HepG2 (cell line): Measurements from ENCODE around the gene PROC. TPM values are rescaled to one million over a fixed set of nuclear protein-coding genes. Genes with fewer than 3 reads are reported as not detected.

ENCODE experiments used
- CCAR2 ChIP-seq: fragments of 200-400 bp; formaldehyde crosslinking; optimal IDR thresholded peaks from 2 replicates; pipeline ENCODE3; 2018; ENCODE audit warnings: low read depth, mild to moderate bottlenecking, low read length, moderate library complexity
- GABPA ChIP-seq, 2 experiments: IDR thresholded peaks; 2 replicates each; pipeline ENCODE4 v1.6.1; 2011 to 2016; ENCODE audit warnings: low read depth in 2 of 2, low read length in 1 of 2, missing biosample characterization in 1 of 2, missing genetic modification characterization in 1 of 2
- GTF3A ChIP-seq: sonication (generic); formaldehyde crosslinking; conservative IDR thresholded peaks from 2 replicates; pipeline ENCODE4 v1.4.0; 2020; ENCODE audit warnings: mild to moderate bottlenecking, missing genetic modification reagents
- HNRNPK ChIP-seq: fragments of 200-400 bp; formaldehyde crosslinking; IDR thresholded peaks from 2 replicates; pipeline ENCODE4 v1.6.1; 2018; ENCODE audit warnings: low read length, low read depth, moderate library complexity, mild to moderate bottlenecking; ENCODE audit not compliant: poor library complexity, severe bottlenecking
- HOXA5 ChIP-seq: sonication (generic); formaldehyde crosslinking; IDR thresholded peaks from 2 replicates; pipeline ENCODE4 v1.4.0; 2020; ENCODE audit warnings: missing genetic modification reagents
- KDM4B ChIP-seq: sonication (generic); formaldehyde crosslinking; IDR thresholded peaks from 2 replicates; pipeline ENCODE4 v1.4.0; 2020; ENCODE audit warnings: missing genetic modification reagents
- SIN3B ChIP-seq: fragments of 150-350 bp; IDR thresholded peaks from 2 replicates; pipeline ENCODE4 v1.6.1; 2014; ENCODE audit warnings: low read length
- SP1 ChIP-seq, 2 experiments: fragments of 450-650 bp in 1 of 2; sonication (generic) in 1 of 2; formaldehyde crosslinking in 1 of 2; IDR thresholded peaks; 2 replicates each; pipeline versions ENCODE4 v1.4.0 to v1.6.1; 2016 to 2020; ENCODE audit warnings: missing genetic modification reagents in 1 of 2
- TARDBP ChIP-seq: sonication (generic); formaldehyde crosslinking; IDR thresholded peaks from 2 replicates; pipeline ENCODE4 v1.8.0; 2022; ENCODE audit warnings: mild to moderate bottlenecking, missing genetic modification reagents
- TP53 ChIP-seq: sonication (generic); formaldehyde crosslinking; conservative IDR thresholded peaks from 2 replicates; pipeline ENCODE4 v1.4.0; 2020; ENCODE audit warnings: missing genetic modification reagents
- XBP1 ChIP-seq: sonication (generic); formaldehyde crosslinking; IDR thresholded peaks from 2 replicates; pipeline ENCODE4 v1.5.0; 2020; ENCODE audit warnings: missing genetic modification reagents
- ZBTB21 ChIP-seq: sonication (generic); formaldehyde crosslinking; IDR thresholded peaks from 2 replicates; pipeline ENCODE4 v1.4.0; 2020; ENCODE audit warnings: missing genetic modification reagents
- ZFYVE20 ChIP-seq: sonication (generic); formaldehyde crosslinking; IDR thresholded peaks from 2 replicates; pipeline ENCODE4 v1.8.0; 2023; ENCODE audit warnings: low read depth, mild to moderate bottlenecking, moderate library complexity, missing genetic modification reagents, borderline replicate concordance
- ZNF260 ChIP-seq: sonication (generic); formaldehyde crosslinking; IDR thresholded peaks from 2 replicates; pipeline ENCODE4 v1.4.0; 2020; ENCODE audit warnings: missing genetic modification reagents, low read depth, mild to moderate bottlenecking, borderline replicate concordance
- ZNF296 ChIP-seq: sonication (generic); formaldehyde crosslinking; conservative IDR thresholded peaks from 2 replicates; pipeline ENCODE4 v1.5.0; 2020; ENCODE audit warnings: mild to moderate bottlenecking, missing genetic modification reagents
- ZNF468 ChIP-seq: sonication (generic); formaldehyde crosslinking; IDR thresholded peaks from 2 replicates; pipeline ENCODE4 v1.8.0; 2022; ENCODE audit warnings: mild to moderate bottlenecking, moderate library complexity, missing genetic modification reagents
- ZNF572 ChIP-seq: sonication (generic); formaldehyde crosslinking; IDR thresholded peaks from 2 replicates; pipeline ENCODE4 v1.5.1; 2020; ENCODE audit warnings: mild to moderate bottlenecking, missing genetic modification reagents
- polyA plus RNA-seq, 8 experiments: library from polyadenylated mRNA; depleted of rRNA in 3 of 8; stranded (reverse) in 7 of 8; unstranded in 1 of 8; fragments of >200 nt; fragmentation: Illumina TruSeq in 4 of 8; extraction: Trizol in 4 of 8; gene quantifications; 2 replicates each; pipeline versions ENCODE4 v1.2.1 to v1.2.3, GENCODE V29; 2011 to 2016; ENCODE audit warnings: low read depth in 4 of 8, missing spikeins in 1 of 8, mixed read lengths in 1 of 8; ENCODE audit not compliant: insufficient read depth in 1 of 8
- total RNA-seq, 5 experiments: library from RNA; depleted of rRNA; stranded (reverse); fragments of >200 nt; fragmentation: Illumina TruSeq; extraction: Trizol; gene quantifications; 2 replicates each; pipeline ENCODE4 v1.2.3, GENCODE V29; 2016; ENCODE audit warnings: low read depth in 1 of 5
- TF ChIP-seq, protein P1 (sequence below): sonication (generic); formaldehyde crosslinking; IDR thresholded peaks from 2 replicates; pipeline ENCODE4 v1.5.0; 2020; ENCODE audit warnings: missing genetic modification reagents
- TF ChIP-seq, protein P2 (sequence below): IDR thresholded peaks from 2 replicates; pipeline ENCODE4 v1.6.1; 2016; ENCODE audit warnings: low read depth
- TF ChIP-seq, protein P3 (sequence below): sonication (generic); formaldehyde crosslinking; IDR thresholded peaks from 2 replicates; pipeline ENCODE4 v1.8.1; 2023; ENCODE audit warnings: mild to moderate bottlenecking, missing genetic modification reagents
- TF ChIP-seq, protein P4 (sequence below): sonication (generic); formaldehyde crosslinking; IDR thresholded peaks from 2 replicates; pipeline ENCODE4 v1.4.0; 2020; ENCODE audit warnings: low read depth, missing genetic modification reagents

The PROC gene
- total and polyA plus RNA-seq, 2 of the 13 experiments (the other 11 are each of a cell fraction or from before 2014, with no cell fraction given), result 134 to 185 TPM

DNA sequence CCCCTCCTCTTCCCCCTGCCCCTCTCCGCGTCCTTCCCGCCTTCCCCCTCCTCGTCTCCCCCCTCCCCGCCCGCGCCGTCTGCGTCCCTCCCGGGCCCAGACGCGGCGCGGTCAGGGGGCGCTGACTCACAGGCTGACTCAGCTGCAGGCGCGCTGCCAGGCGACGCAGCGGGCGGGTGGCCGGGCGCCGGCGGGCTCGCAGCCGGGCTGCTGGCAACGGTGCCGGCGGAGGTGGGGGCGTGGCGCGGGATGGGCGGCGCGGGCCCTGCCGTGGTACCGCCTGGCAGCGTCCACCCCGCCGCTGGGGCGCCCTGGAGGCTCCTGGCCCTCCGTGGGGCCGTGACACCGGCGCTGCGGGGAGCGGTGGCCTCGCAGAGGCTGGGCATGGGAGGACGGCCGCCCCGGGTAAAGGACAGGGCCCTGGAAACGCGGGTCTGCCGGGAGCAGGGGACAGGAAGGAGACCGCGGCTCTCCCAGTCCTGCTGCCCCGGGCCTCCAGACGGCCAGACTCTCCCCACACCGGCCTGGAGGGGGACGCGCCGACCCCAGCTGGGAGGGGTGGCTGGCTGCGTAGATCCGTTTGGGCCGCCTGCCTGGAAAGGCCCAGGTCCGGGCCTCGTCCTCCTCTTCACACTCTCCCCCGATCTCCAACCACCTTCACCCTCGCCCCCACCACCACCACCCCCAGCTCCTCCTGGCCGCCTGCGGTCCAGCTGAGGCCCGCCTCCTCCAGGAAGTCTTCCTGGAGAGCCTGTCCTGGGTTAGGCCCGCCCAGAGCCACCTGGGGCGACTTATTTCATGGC lies 10.0 kb upstream of the PROC start (continued):
- TF ChIP-seq ZBTB21 (CRISPR knock-in tag), result 0 out of 2 replicates have a peak, but pooled peaks have one; percentile 39
- TF ChIP-seq ZNF260 (CRISPR knock-in tag), result peak; percentile 36; the same call in 1 of the 2 replicates
- TF ChIP-seq, protein P1, sequence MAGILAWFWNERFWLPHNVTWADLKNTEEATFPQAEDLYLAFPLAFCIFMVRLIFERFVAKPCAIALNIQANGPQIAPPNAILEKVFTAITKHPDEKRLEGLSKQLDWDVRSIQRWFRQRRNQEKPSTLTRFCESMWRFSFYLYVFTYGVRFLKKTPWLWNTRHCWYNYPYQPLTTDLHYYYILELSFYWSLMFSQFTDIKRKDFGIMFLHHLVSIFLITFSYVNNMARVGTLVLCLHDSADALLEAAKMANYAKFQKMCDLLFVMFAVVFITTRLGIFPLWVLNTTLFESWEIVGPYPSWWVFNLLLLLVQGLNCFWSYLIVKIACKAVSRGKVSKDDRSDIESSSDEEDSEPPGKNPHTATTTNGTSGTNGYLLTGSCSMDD (CRISPR knock-in tag), result no peak
- peak; percentile 91 for TF ChIP-seq ZNF468 (CRISPR knock-in tag)
- TF ChIP-seq CCAR2, result no peak
- TF ChIP-seq SP1 (IDR thresholded peaks at IDR 0.05), result no peak
- TF ChIP-seq SP1 (CRISPR knock-in tag; IDR thresholded peaks at IDR 0.05), result no peak
- 0 out of 2 replicates have a peak, but pooled peaks have one; percentile 45 for TF ChIP-seq HOXA5 (CRISPR knock-in tag)
- peak; percentile 98 for TF ChIP-seq HNRNPK
- no peak for TF ChIP-seq GTF3A
- no peak for TF ChIP-seq TP53 (CRISPR knock-in tag)
- TF ChIP-seq ZNF296 (CRISPR knock-in tag), result peak; percentile 71; the same call in 1 of the 2 replicates
- no peak for TF ChIP-seq KDM4B (CRISPR knock-in tag)
- no peak for TF ChIP-seq ZNF572 (CRISPR knock-in tag)
- TF ChIP-seq, protein P2, sequence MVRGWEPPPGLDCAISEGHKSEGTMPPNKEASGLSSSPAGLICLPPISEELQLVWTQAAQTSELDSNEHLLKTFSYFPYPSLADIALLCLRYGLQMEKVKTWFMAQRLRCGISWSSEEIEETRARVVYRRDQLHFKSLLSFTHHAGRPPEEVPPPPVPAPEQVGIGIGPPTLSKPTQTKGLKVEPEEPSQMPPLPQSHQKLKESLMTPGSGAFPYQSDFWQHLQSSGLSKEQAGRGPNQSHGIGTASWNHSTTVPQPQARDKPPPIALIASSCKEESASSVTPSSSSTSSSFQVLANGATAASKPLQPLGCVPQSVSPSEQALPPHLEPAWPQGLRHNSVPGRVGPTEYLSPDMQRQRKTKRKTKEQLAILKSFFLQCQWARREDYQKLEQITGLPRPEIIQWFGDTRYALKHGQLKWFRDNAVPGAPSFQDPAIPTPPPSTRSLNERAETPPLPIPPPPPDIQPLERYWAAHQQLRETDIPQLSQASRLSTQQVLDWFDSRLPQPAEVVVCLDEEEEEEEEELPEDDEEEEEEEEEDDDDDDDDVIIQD, result 0 out of 2 replicates have a peak, but pooled peaks have one; percentile 28
- TF ChIP-seq XBP1 (CRISPR knock-in tag), result no peak
- no peak for TF ChIP-seq TARDBP (CRISPR knock-in tag)
- no peak for TF ChIP-seq SIN3B
- TF ChIP-seq, protein P3, sequence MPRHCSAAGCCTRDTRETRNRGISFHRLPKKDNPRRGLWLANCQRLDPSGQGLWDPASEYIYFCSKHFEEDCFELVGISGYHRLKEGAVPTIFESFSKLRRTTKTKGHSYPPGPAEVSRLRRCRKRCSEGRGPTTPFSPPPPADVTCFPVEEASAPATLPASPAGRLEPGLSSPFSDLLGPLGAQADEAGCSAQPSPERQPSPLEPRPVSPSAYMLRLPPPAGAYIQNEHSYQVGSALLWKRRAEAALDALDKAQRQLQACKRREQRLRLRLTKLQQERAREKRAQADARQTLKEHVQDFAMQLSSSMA, result 0 out of 2 replicates have a peak, but pooled peaks have one; percentile 21
- TF ChIP-seq ZFYVE20 (CRISPR knock-in tag), result no peak
- no peak; the same call in 1 of the 2 replicates for TF ChIP-seq GABPA (IDR thresholded peaks at IDR 0.05; ENCODE audit: low read depth, low read length)
- 0 out of 2 replicates have a peak, but pooled peaks have one; percentile 29 for TF ChIP-seq GABPA (CRISPR knock-in tag; IDR thresholded peaks at IDR 0.05; ENCODE audit: low read depth)
- TF ChIP-seq, protein P4, sequence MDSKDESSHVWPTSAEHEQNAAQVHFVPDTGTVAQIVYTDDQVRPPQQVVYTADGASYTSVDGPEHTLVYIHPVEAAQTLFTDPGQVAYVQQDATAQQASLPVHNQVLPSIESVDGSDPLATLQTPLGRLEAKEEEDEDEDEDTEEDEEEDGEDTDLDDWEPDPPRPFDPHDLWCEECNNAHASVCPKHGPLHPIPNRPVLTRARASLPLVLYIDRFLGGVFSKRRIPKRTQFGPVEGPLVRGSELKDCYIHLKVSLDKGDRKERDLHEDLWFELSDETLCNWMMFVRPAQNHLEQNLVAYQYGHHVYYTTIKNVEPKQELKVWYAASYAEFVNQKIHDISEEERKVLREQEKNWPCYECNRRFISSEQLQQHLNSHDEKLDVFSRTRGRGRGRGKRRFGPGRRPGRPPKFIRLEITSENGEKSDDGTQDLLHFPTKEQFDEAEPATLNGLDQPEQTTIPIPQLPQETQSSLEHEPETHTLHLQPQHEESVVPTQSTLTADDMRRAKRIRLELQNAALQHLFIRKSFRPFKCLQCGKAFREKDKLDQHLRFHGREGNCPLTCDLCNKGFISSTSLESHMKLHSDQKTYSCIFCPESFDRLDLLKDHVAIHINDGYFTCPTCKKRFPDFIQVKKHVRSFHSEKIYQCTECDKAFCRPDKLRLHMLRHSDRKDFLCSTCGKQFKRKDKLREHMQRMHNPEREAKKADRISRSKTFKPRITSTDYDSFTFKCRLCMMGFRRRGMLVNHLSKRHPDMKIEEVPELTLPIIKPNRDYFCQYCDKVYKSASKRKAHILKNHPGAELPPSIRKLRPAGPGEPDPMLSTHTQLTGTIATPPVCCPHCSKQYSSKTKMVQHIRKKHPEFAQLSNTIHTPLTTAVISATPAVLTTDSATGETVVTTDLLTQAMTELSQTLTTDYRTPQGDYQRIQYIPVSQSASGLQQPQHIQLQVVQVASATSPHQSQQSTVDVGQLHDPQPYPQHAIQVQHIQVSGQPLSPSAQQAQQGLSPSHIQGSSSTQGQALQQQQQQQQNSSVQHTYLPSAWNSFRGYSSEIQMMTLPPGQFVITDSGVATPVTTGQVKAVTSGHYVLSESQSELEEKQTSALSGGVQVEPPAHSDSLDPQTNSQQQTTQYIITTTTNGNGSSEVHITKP (CRISPR knock-in tag), result 0 out of 2 replicates have a peak, but pooled peaks have one; percentile 7
